Endothelial cell of umbilical vein (primary cell): ENCODE data around the gene KIF20A. TPM values are rescaled to one million over a fixed set of nuclear protein-coding genes. Genes with fewer than 3 reads are reported as not detected.

Experiments
- BruUV-seq: library from RNA; stranded (reverse); fragments of 400-500 nt; replicated peaks from 2 replicates; lab custom pipeline; 2021; lab: Mats Ljungman, UMichigan
- CTCF ChIA-PET: fragments of 300-600, 350-600 bp; sonication (Branson Sonifier 250); formaldehyde crosslinking; loops from one replicate; lab custom pipeline; 2021; ENCODE audit warnings: antibody characterized with exemption, inconsistent platforms; lab: Charles Lee
- POLR2A ChIA-PET: fragments of 300-600, 350-600 bp; sonication (Branson Sonifier 250); formaldehyde crosslinking; loops from one replicate; lab custom pipeline; 2021; ENCODE audit warnings: antibody characterized with exemption, inconsistent platforms; lab: Charles Lee
- DNase-seq: peaks from one replicate; pipeline ENCODE4 v3.0.0-alpha.2; 2011; ENCODE audit warnings: low read depth, low spot score
- FAIRE-seq: peaks from 2 replicates; lab custom pipeline; 2011; peaks lifted over from hg19 to GRCh38; lab: Jason Lieb, UNC
- H2AFZ ChIP-seq: 2 replicates; pipeline ENCODE4 v1.6.0; 2012; ENCODE audit warnings: low read depth, low read length, control low read depth, inconsistent platforms
- H3K27ac ChIP-seq: 2 replicates; pipeline ENCODE4 v1.5.1; 2011; ENCODE audit warnings: low read depth, mild to moderate bottlenecking, control low read depth, low read length, moderate library complexity; ENCODE audit not compliant: insufficient read depth
- H3K27me3 ChIP-seq, 2 experiments: 2 replicates each; pipeline versions ENCODE4 v1.6.0 to v1.6.1; 2011; ENCODE audit warnings: low read length in 2 of 2, mixed read lengths in 1 of 2; ENCODE audit not compliant: control insufficient read depth in 2 of 2, insufficient read depth in 2 of 2
- H3K36me3 ChIP-seq, 2 experiments: 2 replicates in 1 of 2; 3 replicates in 1 of 2; pipeline ENCODE4 v1.5.1; 2011; ENCODE audit warnings: low read length in 2 of 2, mild to moderate bottlenecking in 1 of 2, moderate library complexity in 1 of 2; ENCODE audit not compliant: control insufficient read depth in 2 of 2, insufficient read depth in 2 of 2; ENCODE audit errors: extremely low read depth in 1 of 2
- H3K4me1 ChIP-seq: 3 replicates; pipeline ENCODE4 v1.5.1; 2011; ENCODE audit warnings: mild to moderate bottlenecking, low read length; ENCODE audit not compliant: control insufficient read depth, insufficient read depth; ENCODE audit errors: extremely low read depth
- H3K4me2 ChIP-seq: 2 replicates; pipeline ENCODE4 v1.6.1; 2011; ENCODE audit warnings: low read length, control low read depth, mixed read lengths; ENCODE audit not compliant: insufficient read depth
- H3K4me3 ChIP-seq, 3 experiments: fragments of 200-600 bp in 1 of 3; sonication (generic), shearing (Covaris generic) in 1 of 3; replicated peaks in 1 of 3; 2 replicates each; pipeline ENCODE4 v1.5.1; 2011 to 2016; ENCODE audit warnings: control low read depth in 3 of 3, low read length in 3 of 3, mild to moderate bottlenecking in 2 of 3, inconsistent platforms in 1 of 3, low read depth in 1 of 3, moderate library complexity in 1 of 3; ENCODE audit not compliant: insufficient read depth in 1 of 3
- H3K79me2 ChIP-seq: 2 replicates; pipeline ENCODE4 v1.6.0; 2012; ENCODE audit warnings: low read length, inconsistent platforms; ENCODE audit not compliant: control insufficient read depth, insufficient read depth
- H3K9ac ChIP-seq: replicated peaks from 2 replicates; pipeline ENCODE3; 2011; ENCODE audit warnings: low read length, control low read depth; ENCODE audit not compliant: insufficient read depth; ENCODE audit errors: extremely low read depth
- H3K9me1 ChIP-seq: replicated peaks from 3 replicates; pipeline ENCODE4 v1.6.0; 2011; ENCODE audit warnings: mild to moderate bottlenecking, low read length; ENCODE audit not compliant: control insufficient read depth, insufficient read depth; ENCODE audit errors: extremely low read depth
- H3K9me3 ChIP-seq: replicated peaks from 2 replicates; pipeline ENCODE4 v1.5.1; 2012; ENCODE audit warnings: low read length, inconsistent platforms; ENCODE audit not compliant: control insufficient read depth, insufficient read depth
- H4K20me1 ChIP-seq: replicated peaks from 2 replicates; pipeline ENCODE3; 2011; ENCODE audit warnings: mild to moderate bottlenecking, low read length; ENCODE audit not compliant: control insufficient read depth, insufficient read depth; ENCODE audit errors: extremely low read depth
- EZH2 ChIP-seq: IDR thresholded peaks from 2 replicates; pipeline ENCODE4 v1.6.1; 2012; ENCODE audit warnings: borderline replicate concordance, low read depth, mild to moderate bottlenecking, moderate library complexity, low read length, inconsistent platforms; ENCODE audit not compliant: severe bottlenecking
- FOS ChIP-seq: IDR thresholded peaks from 2 replicates; pipeline ENCODE4 v1.6.1; 2011; ENCODE audit warnings: mild to moderate bottlenecking, low read length, moderate library complexity, borderline replicate concordance; ENCODE audit not compliant: insufficient read depth
- GATA2 ChIP-seq: IDR thresholded peaks from 2 replicates; pipeline ENCODE4 v1.7.0; 2011; ENCODE audit warnings: low read depth, mild to moderate bottlenecking, moderate library complexity, mixed read lengths, low read length; ENCODE audit not compliant: insufficient read length, insufficient read depth
- JUN ChIP-seq: IDR thresholded peaks from 2 replicates; pipeline ENCODE4 v1.6.1; 2011; ENCODE audit warnings: borderline replicate concordance, low read depth; ENCODE audit not compliant: insufficient read length, insufficient read depth
- MYC ChIP-seq: IDR thresholded peaks from one replicate; pipeline ENCODE4 v1.6.1; 2011; ENCODE audit warnings: mild to moderate bottlenecking, low read depth, low read length
- POLR2A ChIP-seq: IDR thresholded peaks from 2 replicates; pipeline ENCODE4 v1.6.1; 2012; ENCODE audit warnings: low read depth, mild to moderate bottlenecking, control low read depth, low read length
- POLR2AphosphoS5 ChIP-seq: IDR thresholded peaks from 2 replicates; pipeline ENCODE4 v1.6.1; 2012; ENCODE audit warnings: low read depth, mild to moderate bottlenecking, control low read depth, low read length, moderate library complexity; ENCODE audit not compliant: insufficient read depth
- dilution Hi-C: fragments of 300-500 bp; cut with MboI; formaldehyde crosslinking; loops from one replicate; pipeline ENCODE4 v1.15.0; 2019; ENCODE audit warnings: low sequenced_read_pairs; ENCODE audit not compliant: extremely low pct_ligation_motif_present
- intact Hi-C: fragments of 100-400 bp; cut with micrococcal nuclease; formaldehyde crosslinking; loops from one replicate; pipeline ENCODE4 v1.10.0; 2022
- polyA plus RNA-seq, 4 experiments: library from polyadenylated mRNA; depleted of rRNA in 3 of 4; stranded (reverse) in 3 of 4; unstranded in 1 of 4; fragments of >200 nt; gene quantifications; 2 replicates each; pipeline versions ENCODE4 v1.2.1 to v1.2.3, GENCODE V29; 2011 to 2012; ENCODE audit warnings: missing spikeins in 1 of 4
- total RNA-seq: library from RNA; stranded (reverse); gene quantifications from 2 replicates; pipeline ENCODE4 v1.2.3, GENCODE V29; 2021
- TF ChIP-seq, protein P1 (sequence below): IDR thresholded peaks from 2 replicates; pipeline ENCODE4 v1.6.1; 2011; ENCODE audit not compliant: insufficient read depth, insufficient read length
- TF ChIP-seq, protein P2 (sequence below), 2 donors: IDR thresholded peaks; 1 replicate in 1 of 2; 2 replicates in 1 of 2; pipeline ENCODE4 v1.5.1; 2011; ENCODE audit warnings: low read length in 2 of 2, mild to moderate bottlenecking in 2 of 2, moderate library complexity in 2 of 2, control low read depth in 1 of 2, inconsistent platforms in 1 of 2, low read depth in 1 of 2; ENCODE audit not compliant: insufficient read depth in 1 of 2; ENCODE audit errors: extremely low read depth in 1 of 2

KIF20A gene
- total and polyA plus RNA-seq, 2 donors (not counting 3 experiments of a cell fraction or from before 2014, with no cell fraction given): 38.7 to 78.1 TPM

DNA sequence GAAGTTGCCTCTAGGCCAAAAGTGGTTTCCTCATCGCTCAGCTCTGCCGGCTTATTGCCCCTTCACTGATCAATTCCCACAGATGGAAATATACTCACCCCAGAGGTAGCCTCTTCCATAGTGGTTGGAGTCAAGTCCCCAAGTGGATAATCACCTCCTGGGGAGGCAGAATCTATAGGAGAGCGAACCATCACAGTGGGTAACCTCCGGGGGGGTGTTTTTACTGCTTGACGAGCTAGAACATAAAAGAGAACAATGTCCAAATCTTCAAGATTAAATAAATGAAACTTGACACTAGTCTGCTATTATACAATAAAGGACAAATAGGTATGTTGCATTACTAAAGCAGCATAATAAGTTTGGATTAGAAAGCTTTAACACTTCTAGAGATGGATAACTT lies 9.8 kb upstream of the KIF20A start:
- Histone ChIP-seq H3K36me3 (peaks cover 32 to 51% of the 10 kb centered on the region in 2 experiments), H3K9ac (no peak overlapping the region), H3K4me2 (no peak overlapping the region), H3K9me3 (no peaks in the 10 kb centered on the region), H3K27me3 (no peaks in the 10 kb centered on the region), H3K4me1 (no peaks in the 10 kb centered on the region), H3K9me1 (no peaks in the 10 kb centered on the region), H3K4me3 (no peak overlapping the region), H3K27ac (no peak overlapping the region), H4K20me1 (no peaks in the 10 kb centered on the region), H2AFZ (no peak overlapping the region), H3K79me2 (peaks cover 3% of the 10 kb centered on the region)
- intact Hi-C loops (no loop called here), dilution Hi-C loops (no loop called here)
- TF ChIP-seq POLR2A (no peak), GATA2 (no peak), POLR2AphosphoS5 (no peak), JUN (no peak), FOS (no peak), EZH2 (no peak), MYC (no peak)
- TF ChIP-seq, protein P1, sequence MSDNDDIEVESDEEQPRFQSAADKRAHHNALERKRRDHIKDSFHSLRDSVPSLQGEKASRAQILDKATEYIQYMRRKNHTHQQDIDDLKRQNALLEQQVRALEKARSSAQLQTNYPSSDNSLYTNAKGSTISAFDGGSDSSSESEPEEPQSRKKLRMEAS: no peak
- TF ChIP-seq, protein P2, sequence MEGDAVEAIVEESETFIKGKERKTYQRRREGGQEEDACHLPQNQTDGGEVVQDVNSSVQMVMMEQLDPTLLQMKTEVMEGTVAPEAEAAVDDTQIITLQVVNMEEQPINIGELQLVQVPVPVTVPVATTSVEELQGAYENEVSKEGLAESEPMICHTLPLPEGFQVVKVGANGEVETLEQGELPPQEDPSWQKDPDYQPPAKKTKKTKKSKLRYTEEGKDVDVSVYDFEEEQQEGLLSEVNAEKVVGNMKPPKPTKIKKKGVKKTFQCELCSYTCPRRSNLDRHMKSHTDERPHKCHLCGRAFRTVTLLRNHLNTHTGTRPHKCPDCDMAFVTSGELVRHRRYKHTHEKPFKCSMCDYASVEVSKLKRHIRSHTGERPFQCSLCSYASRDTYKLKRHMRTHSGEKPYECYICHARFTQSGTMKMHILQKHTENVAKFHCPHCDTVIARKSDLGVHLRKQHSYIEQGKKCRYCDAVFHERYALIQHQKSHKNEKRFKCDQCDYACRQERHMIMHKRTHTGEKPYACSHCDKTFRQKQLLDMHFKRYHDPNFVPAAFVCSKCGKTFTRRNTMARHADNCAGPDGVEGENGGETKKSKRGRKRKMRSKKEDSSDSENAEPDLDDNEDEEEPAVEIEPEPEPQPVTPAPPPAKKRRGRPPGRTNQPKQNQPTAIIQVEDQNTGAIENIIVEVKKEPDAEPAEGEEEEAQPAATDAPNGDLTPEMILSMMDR (IDR thresholded peaks at IDR 0.05; ENCODE audit: extremely low read depth in 1 of 2, insufficient read depth in 1 of 2, low read depth in 1 of 2, low read length in 2 of 2): no peak
- POLR2A ChIA-PET: no interaction called here
- DNase-seq: no peak
- no TSS peak for BruUV-seq
- CTCF ChIA-PET: no interaction called here
- no peak for FAIRE-seq
